Neural cell (in vitro differentiated cells): ENCODE measurements around the gene TFDP2.

Source experiments
- POLR2AphosphoS5 ChIP-seq: IDR thresholded peaks from 2 replicates; pipeline ENCODE4 v1.6.1; 2012
- REST ChIP-seq: IDR thresholded peaks from 2 replicates; pipeline ENCODE4 v1.6.1; 2012; ENCODE audit warnings: borderline replicate concordance
- TF ChIP-seq, protein P1 (sequence below): fragments of 450-650 bp; IDR thresholded peaks from 2 replicates; pipeline ENCODE4 v1.5.1; 2014; ENCODE audit warnings: antibody characterized with exemption, mild to moderate bottlenecking, moderate library complexity; ENCODE audit not compliant: poor library complexity, severe bottlenecking

GRCh38 chr3:141933421-141934300, 215.7 kb downstream of the TFDP2 start:
- TF ChIP-seq, protein P1, sequence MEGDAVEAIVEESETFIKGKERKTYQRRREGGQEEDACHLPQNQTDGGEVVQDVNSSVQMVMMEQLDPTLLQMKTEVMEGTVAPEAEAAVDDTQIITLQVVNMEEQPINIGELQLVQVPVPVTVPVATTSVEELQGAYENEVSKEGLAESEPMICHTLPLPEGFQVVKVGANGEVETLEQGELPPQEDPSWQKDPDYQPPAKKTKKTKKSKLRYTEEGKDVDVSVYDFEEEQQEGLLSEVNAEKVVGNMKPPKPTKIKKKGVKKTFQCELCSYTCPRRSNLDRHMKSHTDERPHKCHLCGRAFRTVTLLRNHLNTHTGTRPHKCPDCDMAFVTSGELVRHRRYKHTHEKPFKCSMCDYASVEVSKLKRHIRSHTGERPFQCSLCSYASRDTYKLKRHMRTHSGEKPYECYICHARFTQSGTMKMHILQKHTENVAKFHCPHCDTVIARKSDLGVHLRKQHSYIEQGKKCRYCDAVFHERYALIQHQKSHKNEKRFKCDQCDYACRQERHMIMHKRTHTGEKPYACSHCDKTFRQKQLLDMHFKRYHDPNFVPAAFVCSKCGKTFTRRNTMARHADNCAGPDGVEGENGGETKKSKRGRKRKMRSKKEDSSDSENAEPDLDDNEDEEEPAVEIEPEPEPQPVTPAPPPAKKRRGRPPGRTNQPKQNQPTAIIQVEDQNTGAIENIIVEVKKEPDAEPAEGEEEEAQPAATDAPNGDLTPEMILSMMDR: no peak
- TF ChIP-seq REST (no peak), POLR2AphosphoS5 (no peak)
